ENCODE measurements around the gene SLC1A4. TPM values are rescaled to one million over a fixed set of nuclear protein-coding genes. Genes with fewer than 3 reads are reported as not detected.

SLC1A4 gene
- polyA plus RNA-seq, 1 donor from 2014 or later = 33.8 TPM

DNA sequence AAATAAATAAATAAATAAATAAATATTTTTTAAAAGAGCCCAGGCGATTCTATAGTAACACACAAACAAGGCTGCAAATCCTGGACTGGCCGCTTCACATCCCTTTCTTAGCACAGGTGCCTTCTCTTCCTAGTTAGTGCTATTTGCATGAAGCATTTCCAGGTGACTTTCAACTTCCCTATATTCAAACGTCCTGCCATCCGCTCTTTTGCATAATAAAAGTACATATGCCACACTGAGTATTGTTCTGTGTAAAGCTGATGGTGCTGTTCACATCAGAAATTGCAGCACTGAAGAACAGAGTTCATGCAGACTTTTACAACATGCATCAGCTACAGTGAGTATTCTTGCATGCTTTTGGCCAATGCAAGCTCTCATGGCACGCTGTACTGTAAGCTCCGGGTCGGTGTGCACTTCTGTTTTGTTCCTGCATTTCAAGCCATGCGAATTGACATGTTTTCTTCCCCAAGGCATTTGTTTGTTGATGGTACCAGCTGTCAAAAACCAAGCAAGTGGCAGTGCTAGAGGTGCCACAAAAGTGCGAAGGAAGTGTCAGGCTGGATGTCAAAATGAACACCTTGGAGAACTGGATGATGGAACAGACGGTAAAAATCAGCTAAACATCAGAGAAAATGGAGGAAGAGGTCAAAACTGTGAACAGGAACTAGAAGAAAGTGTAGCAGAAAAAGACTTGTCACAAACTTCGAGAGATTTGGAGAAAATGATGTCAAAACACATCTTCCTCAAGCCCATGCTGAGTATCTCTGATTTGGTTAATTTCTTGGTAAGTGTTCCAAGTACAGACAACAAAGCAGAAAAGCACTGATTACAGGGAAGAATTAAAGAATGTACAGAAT is 41.5 kb downstream of the SLC1A4 start:
- H3K4me2 ChIP-seq (ENCODE audit: low read length) = no peak overlapping the region

DNA sequence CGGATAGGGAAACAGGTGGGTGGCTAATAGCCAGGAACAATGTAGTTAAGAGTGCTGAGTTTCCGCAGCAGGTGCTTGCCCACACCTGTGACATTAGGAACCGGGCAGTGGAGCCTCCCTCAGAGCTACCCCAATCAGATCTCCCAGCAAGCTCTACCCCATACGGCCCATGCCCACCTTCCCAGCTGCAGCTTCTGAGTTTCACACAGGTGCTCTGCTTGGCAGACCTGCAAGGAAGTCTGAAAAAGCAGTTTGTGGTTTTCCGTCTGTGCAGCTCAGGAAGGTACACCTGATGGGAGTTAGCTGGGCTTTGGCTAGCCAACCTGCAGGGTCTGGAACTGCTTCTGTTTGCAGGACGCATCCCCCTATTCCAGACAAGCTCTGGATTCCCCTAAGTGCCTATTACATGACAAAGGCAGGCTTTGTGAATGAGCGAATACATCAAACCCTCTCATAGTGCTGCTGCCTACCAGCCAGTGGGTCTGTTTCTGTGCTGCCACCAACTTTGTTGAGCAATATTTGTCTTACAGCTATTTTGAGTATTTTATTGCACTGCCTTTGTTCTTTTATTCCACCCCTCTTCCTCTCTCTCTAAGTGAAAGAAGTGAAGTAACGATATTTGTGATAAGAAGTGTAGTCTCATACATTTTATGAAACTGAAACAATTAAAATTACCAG is 42.3 kb downstream of the SLC1A4 start:
- no peak overlapping the region for H3K4me3 ChIP-seq (ENCODE audit: low read length)
- no peaks in the 10 kb centered on the region for H3K27me3 ChIP-seq (ENCODE audit: insufficient read depth, low read depth, low read length)
- H2AFZ ChIP-seq (ENCODE audit: low read depth, low read length) = no peak overlapping the region
- H4K20me1 ChIP-seq (ENCODE audit: insufficient read depth) = no peaks in the 10 kb centered on the region
- no peaks in the 10 kb centered on the region for H3K9me3 ChIP-seq (ENCODE audit: low read length)
- no peaks in the 10 kb centered on the region for H3K79me2 ChIP-seq (replicated peaks; ENCODE audit: insufficient read depth, low read length)
- TF ChIP-seq TAF1 (IDR thresholded peaks at IDR 0.05; ENCODE audit: low read depth) = no peak
- no peaks in the 10 kb centered on the region for H3F3A ChIP-seq (ENCODE audit: insufficient read depth, low read length, poor library complexity, severe bottlenecking)
- H3K27ac ChIP-seq (ENCODE audit: low read length) = no peak overlapping the region
- no peaks in the 10 kb centered on the region for H3K9me2 ChIP-seq (ENCODE audit: insufficient read depth, low read length)
- H3K4me2 ChIP-seq (ENCODE audit: low read length) = no peak overlapping the region
- no peaks in the 10 kb centered on the region for H3K36me3 ChIP-seq (ENCODE audit: insufficient read depth, low read length)
- no peak overlapping the region for H3K9ac ChIP-seq (ENCODE audit: low read length)

More for the DNA sequence above, 41.5 kb downstream of the SLC1A4 start:
- Histone ChIP-seq H3K9me3 (ENCODE audit: low read length) (no peaks in the 10 kb centered on the region), H3K4me3 (ENCODE audit: low read length) (no peak overlapping the region), H3K9me2 (ENCODE audit: insufficient read depth, low read length) (no peaks in the 10 kb centered on the region), H3K27me3 (ENCODE audit: insufficient read depth, low read depth, low read length) (no peaks in the 10 kb centered on the region), H3K9ac (ENCODE audit: low read length) (no peak overlapping the region), H4K20me1 (ENCODE audit: insufficient read depth) (no peaks in the 10 kb centered on the region), H3K79me2 (replicated peaks; ENCODE audit: insufficient read depth, low read length) (no peaks in the 10 kb centered on the region), H3F3A (ENCODE audit: insufficient read depth, low read length, poor library complexity, severe bottlenecking) (no peaks in the 10 kb centered on the region), H3K27ac (ENCODE audit: low read length) (no peak overlapping the region), H3K36me3 (ENCODE audit: insufficient read depth, low read length) (no peaks in the 10 kb centered on the region), H2AFZ (ENCODE audit: low read depth, low read length) (no peak overlapping the region)
- TF ChIP-seq POLR2AphosphoS5 (IDR thresholded peaks at IDR 0.05) (no peak), TAF1 (IDR thresholded peaks at IDR 0.05; ENCODE audit: low read depth) (no peak), RAD21 (conservative IDR thresholded peaks at IDR 0.05) (no peak), EP300 (conservative IDR thresholded peaks at IDR 0.05; ENCODE audit: poor library complexity, severe bottlenecking) (no peak), EZH2 (IDR thresholded peaks at IDR 0.05; ENCODE audit: borderline replicate concordance, insufficient read depth, low read length, poor library complexity, severe bottlenecking) (no peak), SMC3 (conservative IDR thresholded peaks at IDR 0.05; ENCODE audit: poor library complexity) (no peak), REST (IDR thresholded peaks at IDR 0.05; ENCODE audit: borderline replicate concordance) (no peak), MXI1 (conservative IDR thresholded peaks at IDR 0.05; ENCODE audit: poor library complexity, severe bottlenecking) (no peak)
- TF ChIP-seq, protein P1, sequence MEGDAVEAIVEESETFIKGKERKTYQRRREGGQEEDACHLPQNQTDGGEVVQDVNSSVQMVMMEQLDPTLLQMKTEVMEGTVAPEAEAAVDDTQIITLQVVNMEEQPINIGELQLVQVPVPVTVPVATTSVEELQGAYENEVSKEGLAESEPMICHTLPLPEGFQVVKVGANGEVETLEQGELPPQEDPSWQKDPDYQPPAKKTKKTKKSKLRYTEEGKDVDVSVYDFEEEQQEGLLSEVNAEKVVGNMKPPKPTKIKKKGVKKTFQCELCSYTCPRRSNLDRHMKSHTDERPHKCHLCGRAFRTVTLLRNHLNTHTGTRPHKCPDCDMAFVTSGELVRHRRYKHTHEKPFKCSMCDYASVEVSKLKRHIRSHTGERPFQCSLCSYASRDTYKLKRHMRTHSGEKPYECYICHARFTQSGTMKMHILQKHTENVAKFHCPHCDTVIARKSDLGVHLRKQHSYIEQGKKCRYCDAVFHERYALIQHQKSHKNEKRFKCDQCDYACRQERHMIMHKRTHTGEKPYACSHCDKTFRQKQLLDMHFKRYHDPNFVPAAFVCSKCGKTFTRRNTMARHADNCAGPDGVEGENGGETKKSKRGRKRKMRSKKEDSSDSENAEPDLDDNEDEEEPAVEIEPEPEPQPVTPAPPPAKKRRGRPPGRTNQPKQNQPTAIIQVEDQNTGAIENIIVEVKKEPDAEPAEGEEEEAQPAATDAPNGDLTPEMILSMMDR (IDR thresholded peaks at IDR 0.05; ENCODE audit: poor library complexity, severe bottlenecking) = no peak

All from neural cell (in vitro differentiated cells).